KMS-11 (cell line): ENCODE results near the gene CNTLN.

Source experiments
- H2AFZ ChIP-seq: fragments of 200-600 bp; sonication (generic); 2 replicates; pipeline ENCODE4 v1.6.1; 2016; ENCODE audit warnings: antibody characterized with exemption, mixed run types, low read depth
- H3K27ac ChIP-seq: fragments of 200-600 bp; sonication (generic); 2 replicates; pipeline ENCODE4 v1.6.1; 2016; ENCODE audit warnings: mild to moderate bottlenecking, mixed run types
- H3K27me3 ChIP-seq: fragments of 200-600 bp; sonication (generic); 2 replicates; pipeline ENCODE4 v1.6.1; 2017; ENCODE audit warnings: mild to moderate bottlenecking, low read depth, mixed run types, moderate library complexity; ENCODE audit not compliant: insufficient read depth
- H3K36me3 ChIP-seq: fragments of 200-600 bp; sonication (generic); 2 replicates; pipeline ENCODE4 v1.6.1; 2017; ENCODE audit warnings: mild to moderate bottlenecking, mixed run types; ENCODE audit not compliant: insufficient read depth
- H3K4me1 ChIP-seq: fragments of 200-600 bp; sonication (generic); 2 replicates; pipeline ENCODE4 v1.6.1; 2016; ENCODE audit warnings: mild to moderate bottlenecking, low read depth, mixed run types; ENCODE audit not compliant: poor library complexity, severe bottlenecking
- H3K4me2 ChIP-seq: fragments of 200-600 bp; sonication (generic); 2 replicates; pipeline ENCODE4 v1.7.0; 2016; ENCODE audit warnings: mild to moderate bottlenecking, mixed run types
- H3K4me3 ChIP-seq: fragments of 200-600 bp; sonication (generic); IDR thresholded peaks from 2 replicates; pipeline ENCODE4 v1.6.1; 2017; ENCODE audit warnings: low read depth, low read length, mixed read lengths; ENCODE audit not compliant: insufficient read depth
- H3K79me2 ChIP-seq: fragments of 200-600 bp; sonication (generic); 2 replicates; pipeline ENCODE4 v1.6.1; 2016; ENCODE audit warnings: low read depth, mixed run types; ENCODE audit not compliant: insufficient read depth
- H3K9ac ChIP-seq: fragments of 200-600 bp; sonication (generic); 2 replicates; pipeline ENCODE4 v1.6.1; 2016; ENCODE audit warnings: mild to moderate bottlenecking, mixed run types
- H4K20me1 ChIP-seq: fragments of 200-600 bp; sonication (generic); 2 replicates; pipeline ENCODE4 v1.6.1; 2016; ENCODE audit warnings: mild to moderate bottlenecking, mixed run types; ENCODE audit not compliant: insufficient read depth
- CTCF ChIP-seq: fragments of 200-600 bp; sonication (generic); conservative IDR thresholded peaks from 2 replicates; pipeline ENCODE4 v1.6.1; 2017; ENCODE audit warnings: low read depth, mild to moderate bottlenecking, antibody characterized with exemption, low read length, moderate library complexity, mixed read lengths

The CNTLN gene

DNA sequence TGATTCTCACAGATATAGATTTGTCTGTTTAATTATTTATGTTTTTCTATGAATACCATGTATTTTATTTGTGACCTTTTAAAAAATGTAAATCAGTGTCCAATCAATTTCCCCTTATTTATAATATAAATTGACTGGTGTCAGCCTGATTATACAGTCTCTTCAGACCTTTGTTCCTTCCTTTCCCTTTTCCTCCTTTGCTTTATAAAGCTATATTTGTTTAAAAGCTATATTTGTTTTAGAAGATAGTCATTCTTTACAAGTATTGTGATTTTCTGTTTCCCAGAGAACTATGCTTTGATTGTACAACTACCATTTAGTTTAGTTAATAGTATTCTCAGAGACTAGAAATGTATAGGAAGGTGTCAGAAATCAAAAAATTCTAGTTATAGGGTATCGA lies 90.6 kb downstream of the CNTLN start:
- no peak overlapping the region for H3K4me2 ChIP-seq
- H3K27me3 ChIP-seq: no peaks in the 10 kb centered on the region
- no peak overlapping the region for H2AFZ ChIP-seq
- H3K9ac ChIP-seq: no peak overlapping the region
- H3K36me3 ChIP-seq: no peaks in the 10 kb centered on the region
- no peak for TF ChIP-seq CTCF
- H3K79me2 ChIP-seq: no peaks in the 10 kb centered on the region
- no peaks in the 10 kb centered on the region for H3K4me1 ChIP-seq
- H3K4me3 ChIP-seq: no peak overlapping the region
- no peak overlapping the region for H3K27ac ChIP-seq
- no peaks in the 10 kb centered on the region for H4K20me1 ChIP-seq

GRCh38 chr9:17229945-17230560 lies 95.2 kb downstream of the CNTLN start:
- TF ChIP-seq CTCF: no peak

GRCh38 chr9:17230646-17231045 lies 95.8 kb downstream of the CNTLN start:
- H3K9ac ChIP-seq: no peak overlapping the region
- H3K27me3 ChIP-seq: no peaks in the 10 kb centered on the region
- H4K20me1 ChIP-seq: no peaks in the 10 kb centered on the region
- no peak overlapping the region for H3K4me3 ChIP-seq
- TF ChIP-seq CTCF: no peak
- no peaks in the 10 kb centered on the region for H3K79me2 ChIP-seq
- H2AFZ ChIP-seq: no peak overlapping the region
- no peaks in the 10 kb centered on the region for H3K4me1 ChIP-seq
- H3K4me2 ChIP-seq: no peak overlapping the region
- H3K36me3 ChIP-seq: no peaks in the 10 kb centered on the region
- H3K27ac ChIP-seq: no peak overlapping the region

More at GRCh38 chr9:17229945-17230560, 95.2 kb downstream of the CNTLN start:
- no peaks in the 10 kb centered on the region for H3K27me3 ChIP-seq
- H3K4me3 ChIP-seq: no peak overlapping the region
- H3K36me3 ChIP-seq: no peaks in the 10 kb centered on the region
- no peak overlapping the region for H3K27ac ChIP-seq
- H3K4me2 ChIP-seq: no peak overlapping the region
- no peak overlapping the region for H2AFZ ChIP-seq
- no peaks in the 10 kb centered on the region for H4K20me1 ChIP-seq
- H3K4me1 ChIP-seq: no peaks in the 10 kb centered on the region
- H3K79me2 ChIP-seq: no peaks in the 10 kb centered on the region
- no peak overlapping the region for H3K9ac ChIP-seq

DNA sequence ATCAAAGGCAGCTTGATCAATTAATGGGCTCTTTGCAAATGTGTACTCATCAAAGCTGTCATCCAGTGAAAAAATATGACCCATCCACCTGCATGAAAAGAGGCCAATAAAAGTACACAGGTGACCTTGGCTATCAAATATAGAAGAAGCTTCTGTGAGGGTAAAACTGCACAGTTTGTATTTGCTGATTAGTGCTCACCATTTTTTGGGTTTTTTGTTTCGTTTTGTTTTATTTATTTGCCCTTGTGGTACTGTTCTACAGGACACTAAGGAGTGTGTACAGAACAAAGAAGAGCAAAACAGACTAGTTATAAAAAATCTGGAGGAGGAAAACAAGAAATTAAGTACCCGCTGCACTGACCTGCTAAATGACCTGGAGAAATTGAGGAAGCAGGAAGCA lies 101.3 kb downstream of the CNTLN start:
- no peak overlapping the region for H3K9ac ChIP-seq
- no peak for TF ChIP-seq CTCF
- H3K27ac ChIP-seq: no peak overlapping the region
- no peak overlapping the region for H3K4me3 ChIP-seq
- H3K4me1 ChIP-seq: no peaks in the 10 kb centered on the region
- H3K4me2 ChIP-seq: no peak overlapping the region
- no peaks in the 10 kb centered on the region for H4K20me1 ChIP-seq
- no peaks in the 10 kb centered on the region for H3K79me2 ChIP-seq
- no peaks in the 10 kb centered on the region for H3K36me3 ChIP-seq
- H3K27me3 ChIP-seq: no peaks in the 10 kb centered on the region
- H2AFZ ChIP-seq: no peak overlapping the region
